BJ (cell line): ENCODE data around the gene FXYD2. TPM values are rescaled to one million over a fixed set of nuclear protein-coding genes. Genes with fewer than 3 reads are reported as not detected.

Experiments used
- CTCF ChIA-PET: fragments of 350-600 bp; formaldehyde crosslinking; extraction: SDS; loops from one replicate; lab custom pipeline; 2021; ENCODE audit warnings: antibody characterized with exemption, inconsistent platforms; lab: Yijun Ruan, JAX
- POLR2A ChIA-PET: fragments of 300-600 bp; sonication (Branson Sonifier 250); formaldehyde crosslinking; extraction: SDS; loops from one replicate; lab custom pipeline; 2021; ENCODE audit warnings: antibody characterized with exemption; lab: Charles Lee
- DNase-seq: peaks from one replicate; pipeline ENCODE4 v3.0.0-alpha.2; 2011; ENCODE audit warnings: low read depth
- H3K27me3 ChIP-seq: 2 replicates; pipeline ENCODE4 v1.6.0; 2011; ENCODE audit warnings: low read length; ENCODE audit not compliant: control insufficient read depth, insufficient read depth
- H3K36me3 ChIP-seq: 2 replicates; pipeline ENCODE4 v1.5.1; 2011; ENCODE audit warnings: low read length; ENCODE audit not compliant: control insufficient read depth, insufficient read depth
- H3K4me3 ChIP-seq: 2 replicates; pipeline ENCODE4 v1.5.1; 2011; ENCODE audit warnings: low read depth, mild to moderate bottlenecking, control low read depth, low read length
- polyA plus RNA-seq: library from polyadenylated mRNA; depleted of rRNA; stranded (reverse); fragments of >200 nt; gene quantifications from 2 replicates; pipeline ENCODE4 v1.2.3, GENCODE V29; 2011
- TF ChIP-seq, protein P1 (sequence below): IDR thresholded peaks from 2 replicates; pipeline ENCODE4 v1.5.1; 2011; ENCODE audit warnings: low read depth, mild to moderate bottlenecking, control low read depth, inconsistent platforms, low read length, moderate library complexity; ENCODE audit not compliant: insufficient read depth

FXYD2 gene
- polyA plus RNA-seq, 1 experiment, result not detected

DNA sequence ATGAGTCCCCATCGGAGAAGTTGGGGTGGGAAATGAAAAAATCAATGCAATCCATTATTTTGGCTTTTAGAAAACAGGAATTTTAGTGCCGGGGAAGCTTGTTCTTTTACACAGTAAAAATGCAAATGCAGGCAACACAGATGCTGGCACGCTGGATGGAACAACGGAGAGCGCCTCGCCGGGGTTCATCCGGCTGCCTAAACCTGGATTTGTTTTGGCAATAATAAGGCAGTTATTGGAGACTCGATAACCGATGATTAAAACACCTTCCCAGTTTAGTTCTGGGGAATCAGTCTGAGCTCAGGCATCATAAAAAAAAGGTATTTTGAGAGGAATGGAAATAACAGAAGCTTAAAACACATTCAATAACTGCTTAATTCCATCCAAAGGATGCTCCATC lies 30.4 kb downstream of the FXYD2 start:
- no peak overlapping the region for H3K4me3 ChIP-seq
- no peak for DNase-seq
- ChIA-PET CTCF (no interaction called here), POLR2A (no interaction called here)
- TF ChIP-seq, protein P1, sequence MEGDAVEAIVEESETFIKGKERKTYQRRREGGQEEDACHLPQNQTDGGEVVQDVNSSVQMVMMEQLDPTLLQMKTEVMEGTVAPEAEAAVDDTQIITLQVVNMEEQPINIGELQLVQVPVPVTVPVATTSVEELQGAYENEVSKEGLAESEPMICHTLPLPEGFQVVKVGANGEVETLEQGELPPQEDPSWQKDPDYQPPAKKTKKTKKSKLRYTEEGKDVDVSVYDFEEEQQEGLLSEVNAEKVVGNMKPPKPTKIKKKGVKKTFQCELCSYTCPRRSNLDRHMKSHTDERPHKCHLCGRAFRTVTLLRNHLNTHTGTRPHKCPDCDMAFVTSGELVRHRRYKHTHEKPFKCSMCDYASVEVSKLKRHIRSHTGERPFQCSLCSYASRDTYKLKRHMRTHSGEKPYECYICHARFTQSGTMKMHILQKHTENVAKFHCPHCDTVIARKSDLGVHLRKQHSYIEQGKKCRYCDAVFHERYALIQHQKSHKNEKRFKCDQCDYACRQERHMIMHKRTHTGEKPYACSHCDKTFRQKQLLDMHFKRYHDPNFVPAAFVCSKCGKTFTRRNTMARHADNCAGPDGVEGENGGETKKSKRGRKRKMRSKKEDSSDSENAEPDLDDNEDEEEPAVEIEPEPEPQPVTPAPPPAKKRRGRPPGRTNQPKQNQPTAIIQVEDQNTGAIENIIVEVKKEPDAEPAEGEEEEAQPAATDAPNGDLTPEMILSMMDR, result no peak
- peaks cover 18% of the 10 kb centered on the region for H3K27me3 ChIP-seq
- no peaks in the 10 kb centered on the region for H3K36me3 ChIP-seq

DNA sequence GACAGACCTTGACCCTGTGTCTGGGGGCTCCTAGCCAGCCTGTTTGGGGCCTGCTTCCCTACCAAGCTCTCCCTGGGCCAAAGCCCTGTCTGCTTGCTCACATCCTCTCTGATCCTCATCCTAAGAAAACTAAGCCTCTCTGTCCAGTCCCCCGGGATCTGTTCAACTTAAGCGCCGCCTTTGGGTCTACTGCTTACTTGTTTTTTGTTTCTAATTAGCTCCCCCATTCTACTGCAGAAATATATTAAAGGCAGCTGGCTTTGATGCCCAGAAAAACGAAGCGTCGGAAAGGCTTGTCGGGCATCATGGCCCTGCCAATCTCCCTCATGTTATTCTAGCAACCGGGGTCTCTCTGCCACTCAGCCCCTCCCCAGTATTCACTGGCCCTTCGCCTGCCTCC lies 31.0 kb downstream of the FXYD2 start:
- TF ChIP-seq, protein P1, result no peak
- Histone ChIP-seq H3K4me3 (no peak overlapping the region), H3K27me3 (peaks cover 18% of the 10 kb centered on the region), H3K36me3 (no peaks in the 10 kb centered on the region)
- no peak for DNase-seq
- ChIA-PET CTCF (no interaction called here), POLR2A (no interaction called here)

DNA sequence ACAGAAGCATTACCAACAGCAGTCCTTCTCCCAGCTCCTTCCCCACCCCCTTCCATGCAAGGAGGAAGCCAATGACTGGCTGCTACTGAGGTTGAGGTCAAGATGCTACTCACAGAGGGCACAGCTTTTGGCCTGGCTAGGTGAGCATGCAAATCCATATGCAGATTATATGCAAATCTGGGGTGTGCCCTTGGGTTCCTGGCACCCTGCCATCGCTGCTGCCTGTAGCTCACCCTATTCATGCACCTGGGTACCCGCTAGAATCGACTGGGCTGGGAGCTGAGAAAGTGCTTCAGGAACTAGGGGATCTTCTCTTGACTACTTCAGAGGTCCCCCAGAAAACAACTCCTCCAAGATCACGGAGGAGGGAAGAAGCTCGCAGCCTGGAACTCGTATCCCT lies 31.6 kb downstream of the FXYD2 start:
- CTCF ChIA-PET, result interaction anchor here (0.9 to 1.9 kb wide), 2 partner anchors 15 to 24 kb away, joined by 3 to 6 read pairs; no protein-coding TSS in a partner anchor
- POLR2A ChIA-PET, result no interaction called here
- Histone ChIP-seq H3K36me3 (no peaks in the 10 kb centered on the region), H3K4me3 (no peak overlapping the region), H3K27me3 (peaks cover 18% of the 10 kb centered on the region)
- DNase-seq, result no peak
- TF ChIP-seq, protein P1, result no peak

DNA sequence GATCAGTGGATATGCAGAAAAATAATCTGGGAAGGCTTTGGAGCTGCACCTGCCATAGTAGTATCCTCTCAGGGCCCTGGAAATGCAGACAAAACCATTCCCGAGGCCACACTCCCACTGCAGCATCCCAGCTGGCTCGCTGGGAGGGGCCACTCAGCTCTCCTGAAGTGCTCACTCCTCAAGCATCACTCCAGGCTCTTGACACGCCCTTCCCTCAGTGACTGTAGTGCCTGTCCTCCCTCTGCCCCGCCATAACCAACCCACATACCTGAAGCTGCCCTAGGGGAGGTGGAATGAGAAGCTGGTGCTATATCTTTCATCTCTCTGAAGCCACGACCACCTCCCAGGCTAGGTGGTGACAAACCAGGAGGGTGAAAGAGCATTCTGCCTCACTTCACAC lies 32.3 kb downstream of the FXYD2 start:
- CTCF ChIA-PET, result interaction anchor here (0.9 to 1.9 kb wide), 2 partner anchors 15 to 24 kb away, joined by 3 to 6 read pairs; no protein-coding TSS in a partner anchor
- Histone ChIP-seq H3K27me3 (peaks cover 16% of the 10 kb centered on the region), H3K4me3 (no peak overlapping the region), H3K36me3 (no peaks in the 10 kb centered on the region)
- TF ChIP-seq, protein P1, result no peak
- POLR2A ChIA-PET, result no interaction called here
- no peak for DNase-seq

DNA sequence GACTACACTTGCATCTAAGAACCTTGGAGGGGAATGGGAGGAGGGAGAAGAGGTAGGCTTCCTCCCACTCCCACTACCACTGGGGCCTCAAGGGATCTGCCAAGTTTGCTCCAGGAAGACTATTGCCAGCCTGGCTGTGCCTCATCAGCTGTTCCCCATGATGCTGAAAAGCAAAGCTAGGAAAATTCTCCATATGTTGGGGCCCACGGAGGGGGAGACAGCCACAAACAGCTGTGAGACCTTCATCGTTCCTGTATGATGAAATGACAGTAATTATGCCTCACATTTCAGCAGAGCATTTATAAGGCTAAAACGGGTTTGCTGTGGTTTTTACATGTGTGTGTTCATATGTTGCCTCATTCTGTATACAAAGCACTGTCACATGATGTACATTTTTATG lies 34.3 kb downstream of the FXYD2 start:
- ChIA-PET POLR2A (no interaction called here), CTCF (interaction anchor here (2.3 kb wide), 1 partner anchor 17 kb away, joined by 6 read pairs; no protein-coding TSS in a partner anchor)
- H3K36me3 ChIP-seq, result no peaks in the 10 kb centered on the region
- H3K4me3 ChIP-seq, result no peak overlapping the region
- TF ChIP-seq, protein P1, result no peak
- no peak for DNase-seq
- peaks cover 7% of the 10 kb centered on the region for H3K27me3 ChIP-seq
